GM19239 (cell line): Measurements from ENCODE around the gene NAALADL2.

Source experiments
- DNase-seq: peaks from one replicate; pipeline ENCODE4 v3.0.0; 2011; ENCODE audit warnings: low spot score; ENCODE audit not compliant: insufficient read length
- FAIRE-seq: peaks from 2 replicates; lab custom pipeline; 2011; peaks lifted over from hg19 to GRCh38; lab: Jason Lieb, UNC

The NAALADL2 gene

GRCh38 chr3:174958671-174959328 is 99.7 kb downstream of the NAALADL2 start:
- FAIRE-seq (no peak), DNase-seq (no peak)

GRCh38 chr3:174959556-174960065 is 100.5 kb downstream of the NAALADL2 start:
- DNase-seq (no peak), FAIRE-seq (no peak)

GRCh38 chr3:174960898-174961297 is 101.8 kb downstream of the NAALADL2 start:
- DNase-seq (no peak), FAIRE-seq (no peak)

- FAIRE-seq, result no peak
- no peak for DNase-seq
Observed at GRCh38 chr3:174973465-174973864, 114.3 kb downstream of the NAALADL2 start.

- FAIRE-seq (no peak), DNase-seq (no peak)
Observed at GRCh38 chr3:174986685-174987084, 127.6 kb downstream of the NAALADL2 start.

- FAIRE-seq, result no peak
Observed at GRCh38 chr3:175001091-175001490, 142.0 kb downstream of the NAALADL2 start.

GRCh38 chr3:175002732-175003143 is 143.6 kb downstream of the NAALADL2 start:
- DNase-seq (no peak), FAIRE-seq (no peak)

More at GRCh38 chr3:175001091-175001490, 142.0 kb downstream of the NAALADL2 start:
- no peak for DNase-seq

GRCh38 chr3:175003590-175003989 is 144.5 kb downstream of the NAALADL2 start:
- DNase-seq, result no peak
- no peak for FAIRE-seq

- no peak for FAIRE-seq
- DNase-seq, result no peak
Observed at GRCh38 chr3:175005193-175005592, 146.1 kb downstream of the NAALADL2 start.

GRCh38 chr3:175005881-175006280 is 146.7 kb downstream of the NAALADL2 start:
- DNase-seq (no peak), FAIRE-seq (no peak)

GRCh38 chr3:175007306-175007705 is 148.2 kb downstream of the NAALADL2 start:
- FAIRE-seq, result no peak
- no peak for DNase-seq

- no peak for FAIRE-seq
- DNase-seq, result no peak
Observed at GRCh38 chr3:175009295-175009694, 150.2 kb downstream of the NAALADL2 start.

GRCh38 chr3:175015056-175015635 is 156.0 kb downstream of the NAALADL2 start:
- no peak for FAIRE-seq
- DNase-seq, result no peak

GRCh38 chr3:175018946-175019727 is 160.0 kb downstream of the NAALADL2 start:
- FAIRE-seq (no peak), DNase-seq (no peak)

- no peak for FAIRE-seq
- no peak for DNase-seq
Observed at GRCh38 chr3:175020101-175020500, 161.0 kb downstream of the NAALADL2 start.

- no peak for DNase-seq
- FAIRE-seq, result no peak
Observed at GRCh38 chr3:175029828-175030227, 170.7 kb downstream of the NAALADL2 start.

- no peak for FAIRE-seq
- no peak for DNase-seq
Observed at GRCh38 chr3:175039875-175040274, 180.7 kb downstream of the NAALADL2 start.

- DNase-seq, result no peak
- peak; percentile 23 for FAIRE-seq
Observed at GRCh38 chr3:175041369-175041768, 182.2 kb downstream of the NAALADL2 start.

- DNase-seq, result no peak
- FAIRE-seq, result no peak
Observed at GRCh38 chr3:175046601-175047000, 187.5 kb downstream of the NAALADL2 start.

- FAIRE-seq (no peak), DNase-seq (no peak)
Observed at GRCh38 chr3:175047786-175048185, 188.7 kb downstream of the NAALADL2 start.

- DNase-seq (no peak), FAIRE-seq (no peak)
Observed at GRCh38 chr3:175057401-175057800, 198.3 kb downstream of the NAALADL2 start.
